HepG2 (cell line): Measurements from ENCODE around the gene CLIC1. TPM values are rescaled to one million over a fixed set of nuclear protein-coding genes. Genes with fewer than 3 reads are reported as not detected.
A peak's percentile ranks its signal among the peaks of the same experiment; 100 is the strongest.

ENCODE experiments used
- ARID2 ChIP-seq: sonication (generic); formaldehyde crosslinking; IDR thresholded peaks from 2 replicates; pipeline ENCODE4 v1.8.1; 2022; ENCODE audit warnings: mild to moderate bottlenecking, missing genetic modification reagents, borderline replicate concordance
- BHLHE40 ChIP-seq: IDR thresholded peaks from 2 replicates; pipeline ENCODE4 v1.6.1; 2011; ENCODE audit warnings: low read length, improper control_type of control experiment
- CEBPZ ChIP-seq: IDR thresholded peaks from 2 replicates; pipeline ENCODE4 v1.6.1; 2012; ENCODE audit warnings: low read length, improper control_type of control experiment
- CERS6 ChIP-seq: sonication (generic); formaldehyde crosslinking; IDR thresholded peaks from 2 replicates; pipeline ENCODE4 v1.5.0; 2020; ENCODE audit warnings: missing genetic modification reagents
- CTCF ChIP-seq: sonication (generic); formaldehyde crosslinking; IDR thresholded peaks from 2 replicates; pipeline ENCODE4 v1.5.0; 2020; ENCODE audit warnings: mild to moderate bottlenecking, missing genetic modification reagents, moderate library complexity
- HDAC1 ChIP-seq: sonication (generic); formaldehyde crosslinking; IDR thresholded peaks from 2 replicates; pipeline ENCODE4 v1.5.1; 2020; ENCODE audit warnings: mild to moderate bottlenecking, missing genetic modification reagents
- HNF1A ChIP-seq, 2 experiments: sonication (generic) in 1 of 2; formaldehyde crosslinking in 1 of 2; IDR thresholded peaks; 2 replicates each; pipeline versions ENCODE4 v1.4.0 to v1.6.1; 2016 to 2020; ENCODE audit warnings: borderline replicate concordance in 1 of 2, low read depth in 1 of 2, mild to moderate bottlenecking in 1 of 2, missing genetic modification reagents in 1 of 2
- LCORL ChIP-seq, 2 experiments: fragments of 450-650 bp in 1 of 2; sonication (generic) in 1 of 2; formaldehyde crosslinking in 1 of 2; IDR thresholded peaks; 2 replicates each; pipeline versions ENCODE4 v1.5.0 to v1.6.1; 2017 to 2020; ENCODE audit warnings: antibody characterized with exemption in 1 of 2, missing genetic modification reagents in 1 of 2
- TEAD3 ChIP-seq: optimal IDR thresholded peaks from 2 replicates; pipeline ENCODE3; 2016; ENCODE audit warnings: borderline replicate concordance
- TEF ChIP-seq: sonication (generic); formaldehyde crosslinking; IDR thresholded peaks from 2 replicates; pipeline ENCODE4 v1.5.0; 2020; ENCODE audit warnings: missing genetic modification reagents
- TRIM22 ChIP-seq: fragments of 450-650 bp; IDR thresholded peaks from 2 replicates; pipeline ENCODE4 v1.6.1; 2017
- ZBTB38 ChIP-seq: sonication (generic); formaldehyde crosslinking; IDR thresholded peaks from 2 replicates; pipeline ENCODE4 v1.5.1; 2020; ENCODE audit warnings: mild to moderate bottlenecking, missing genetic modification reagents
- ZFAT ChIP-seq: sonication (generic); formaldehyde crosslinking; conservative IDR thresholded peaks from 2 replicates; pipeline ENCODE4 v1.8.1; 2023; ENCODE audit warnings: missing genetic modification reagents, inconsistent platforms
- ZNF367 ChIP-seq: sonication (generic); formaldehyde crosslinking; IDR thresholded peaks from 2 replicates; pipeline ENCODE4 v1.4.0; 2020; ENCODE audit warnings: missing genetic modification reagents, borderline replicate concordance
- ZNF607 ChIP-seq: sonication (generic); formaldehyde crosslinking; IDR thresholded peaks from 2 replicates; pipeline ENCODE4 v1.5.1; 2020; ENCODE audit warnings: missing genetic modification reagents, mild to moderate bottlenecking, borderline replicate concordance
- ZNF614 ChIP-seq: IDR thresholded peaks from 2 replicates; pipeline ENCODE4 v1.6.1; 2018; ENCODE audit warnings: missing biosample characterization, missing genetic modification reagents, inconsistent platforms, borderline replicate concordance
- ZNF709 ChIP-seq: sonication (generic); formaldehyde crosslinking; IDR thresholded peaks from 2 replicates; pipeline ENCODE4 v1.5.0; 2020; ENCODE audit warnings: mild to moderate bottlenecking, missing genetic modification reagents
- polyA plus RNA-seq, 8 experiments: library from polyadenylated mRNA; depleted of rRNA in 3 of 8; stranded (reverse) in 7 of 8; unstranded in 1 of 8; fragments of >200 nt; fragmentation: Illumina TruSeq in 4 of 8; extraction: Trizol in 4 of 8; gene quantifications; 2 replicates each; pipeline versions ENCODE4 v1.2.1 to v1.2.3, GENCODE V29; 2011 to 2016; ENCODE audit warnings: low read depth in 4 of 8, missing spikeins in 1 of 8, mixed read lengths in 1 of 8; ENCODE audit not compliant: insufficient read depth in 1 of 8
- total RNA-seq, 5 experiments: library from RNA; depleted of rRNA; stranded (reverse); fragments of >200 nt; fragmentation: Illumina TruSeq; extraction: Trizol; gene quantifications; 2 replicates each; pipeline ENCODE4 v1.2.3, GENCODE V29; 2016; ENCODE audit warnings: low read depth in 1 of 5

Gene CLIC1
- total and polyA plus RNA-seq, 2 of the 13 experiments (the other 11 are each of a cell fraction or from before 2014, with no cell fraction given) = 602 to 891 TPM

- no peak for TF ChIP-seq ARID2 (CRISPR knock-in tag)
- no peak for TF ChIP-seq CERS6
- TF ChIP-seq CTCF (CRISPR knock-in tag) = peak; percentile 77
- TF ChIP-seq HDAC1 (CRISPR knock-in tag) = no peak
- TF ChIP-seq TEF (CRISPR knock-in tag) = no peak
- TF ChIP-seq CEBPZ = no peak
- no peak for TF ChIP-seq LCORL (IDR thresholded peaks at IDR 0.05)
- peak; percentile 73 for TF ChIP-seq LCORL (CRISPR knock-in tag; IDR thresholded peaks at IDR 0.05)
- 0 out of 2 replicates have a peak, but pooled peaks have one; percentile 25 for TF ChIP-seq ZBTB38 (CRISPR knock-in tag)
- 0 out of 2 replicates have a peak, but pooled peaks have one; percentile 27 for TF ChIP-seq BHLHE40
- no peak for TF ChIP-seq ZNF709 (CRISPR knock-in tag)
- TF ChIP-seq ZFAT = no peak
- 0 out of 2 replicates have a peak, but pooled peaks have one; percentile 12 for TF ChIP-seq ZNF614 (CRISPR knock-in tag)
- no peak for TF ChIP-seq ZNF367 (CRISPR knock-in tag)
- no peak for TF ChIP-seq TRIM22
- peak; percentile 66 for TF ChIP-seq TEAD3 (CRISPR knock-in tag)
- no peak for TF ChIP-seq HNF1A (IDR thresholded peaks at IDR 0.05; ENCODE audit: low read depth)
- TF ChIP-seq HNF1A (CRISPR knock-in tag; IDR thresholded peaks at IDR 0.05; ENCODE audit: borderline replicate concordance) = 0 out of 2 replicates have a peak, but pooled peaks have one; percentile 18
- TF ChIP-seq ZNF607 (CRISPR knock-in tag) = no peak
Measured at GRCh38 chr6:31763619-31763940, 27.2 kb upstream of the CLIC1 start (continued).
